ENCODE results near the gene UAP1L1.
"Not testable (repeated sequence)": the region's sequence is repeated elsewhere in the genome, so short reads cannot be mapped to it uniquely, and the experiment has no call there.

UAP1L1 gene

GRCh38 chr9:137118092-137118603, 40.8 kb downstream of the UAP1L1 start:
- not testable (repeated sequence) for H3K27me3 ChIP-seq (ENCODE audit: insufficient read depth, low read length)
- H3K4me1 ChIP-seq (ENCODE audit: insufficient read depth, low read length): peaks cover 22% of the 10 kb centered on the region

GRCh38 chr9:137121927-137122795, 44.8 kb downstream of the UAP1L1 start:
- peaks cover 10% of the 10 kb centered on the region for H3K4me1 ChIP-seq (ENCODE audit: insufficient read depth, low read length)
- not testable (repeated sequence) for H2AFZ ChIP-seq (ENCODE audit: low read depth, low read length); H3K27me3 ChIP-seq (ENCODE audit: insufficient read depth, low read length); H3K9me3 ChIP-seq (ENCODE audit: low read length); H3K36me3 ChIP-seq (ENCODE audit: insufficient read depth, low read length); H3K4me3 ChIP-seq (ENCODE audit: low read length)

More at GRCh38 chr9:137118092-137118603, 40.8 kb downstream of the UAP1L1 start:
- H3K9me3 ChIP-seq (ENCODE audit: low read length); H3K36me3 ChIP-seq (ENCODE audit: insufficient read depth, low read length); H2AFZ ChIP-seq (ENCODE audit: low read depth, low read length); H3K4me3 ChIP-seq (ENCODE audit: low read length): not testable (repeated sequence)

GRCh38 chr9:137122796-137123467, 45.6 kb downstream of the UAP1L1 start:
- not testable (repeated sequence) for H3K27me3 ChIP-seq (ENCODE audit: insufficient read depth, low read length); H2AFZ ChIP-seq (ENCODE audit: low read depth, low read length); H3K36me3 ChIP-seq (ENCODE audit: insufficient read depth, low read length); H3K4me3 ChIP-seq (ENCODE audit: low read length); H3K4me1 ChIP-seq (ENCODE audit: insufficient read depth, low read length); H3K9me3 ChIP-seq (ENCODE audit: low read length)

GRCh38 chr9:137123468-137123837, 46.1 kb downstream of the UAP1L1 start:
- no peak overlapping the region for H3K4me3 ChIP-seq (ENCODE audit: low read length)
- no peaks in the 10 kb centered on the region for H3K27me3 ChIP-seq (ENCODE audit: insufficient read depth, low read length)
- H3K4me1 ChIP-seq (ENCODE audit: insufficient read depth, low read length): peaks cover 13% of the 10 kb centered on the region
- no peaks in the 10 kb centered on the region for H3K36me3 ChIP-seq (ENCODE audit: insufficient read depth, low read length)
- no peaks in the 10 kb centered on the region for H3K9me3 ChIP-seq (ENCODE audit: low read length)
- H2AFZ ChIP-seq (ENCODE audit: low read depth, low read length): no peak overlapping the region

DNA sequence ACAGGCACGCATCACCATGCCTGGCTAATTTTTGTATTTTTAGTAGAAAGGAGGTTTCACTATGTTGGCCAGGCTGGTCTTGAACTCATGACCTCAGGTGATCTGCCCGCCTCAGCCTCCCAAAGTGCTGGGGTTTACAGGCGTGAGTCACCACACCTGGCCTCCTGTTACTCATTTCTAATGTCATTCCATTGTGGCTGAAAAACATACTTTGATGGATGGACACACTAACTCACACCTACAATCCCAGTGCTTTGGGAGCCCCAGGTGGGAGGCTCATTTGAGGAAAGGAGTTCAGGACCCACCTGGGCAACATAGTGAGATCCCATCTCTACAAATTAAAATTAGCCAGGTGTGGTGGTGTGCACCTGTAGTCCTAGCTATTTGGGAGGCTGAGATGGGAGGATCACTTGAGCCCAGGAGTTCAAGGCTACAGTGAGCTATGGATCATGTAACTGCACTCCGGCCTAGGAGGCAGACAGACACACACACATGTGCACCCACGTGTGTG, 46.7 kb downstream of the UAP1L1 start:
- H2AFZ ChIP-seq (ENCODE audit: low read depth, low read length); H3K36me3 ChIP-seq (ENCODE audit: insufficient read depth, low read length); H3K4me3 ChIP-seq (ENCODE audit: low read length); H3K27me3 ChIP-seq (ENCODE audit: insufficient read depth, low read length); H3K9me3 ChIP-seq (ENCODE audit: low read length): not testable (repeated sequence)
- peaks cover 18% of the 10 kb centered on the region for H3K4me1 ChIP-seq (ENCODE audit: insufficient read depth, low read length)

- H3K9me3 ChIP-seq (ENCODE audit: low read length): no peaks in the 10 kb centered on the region
- H3K4me3 ChIP-seq (ENCODE audit: low read length): no peak overlapping the region
- no peaks in the 10 kb centered on the region for H3K36me3 ChIP-seq (ENCODE audit: insufficient read depth, low read length)
- H3K4me1 ChIP-seq (ENCODE audit: insufficient read depth, low read length): peaks cover 16% of the 10 kb centered on the region
- no peak overlapping the region for H2AFZ ChIP-seq (ENCODE audit: low read depth, low read length)
- H3K27me3 ChIP-seq (ENCODE audit: insufficient read depth, low read length): no peaks in the 10 kb centered on the region
Measured at GRCh38 chr9:137126786-137127185, 49.5 kb downstream of the UAP1L1 start.

DNA sequence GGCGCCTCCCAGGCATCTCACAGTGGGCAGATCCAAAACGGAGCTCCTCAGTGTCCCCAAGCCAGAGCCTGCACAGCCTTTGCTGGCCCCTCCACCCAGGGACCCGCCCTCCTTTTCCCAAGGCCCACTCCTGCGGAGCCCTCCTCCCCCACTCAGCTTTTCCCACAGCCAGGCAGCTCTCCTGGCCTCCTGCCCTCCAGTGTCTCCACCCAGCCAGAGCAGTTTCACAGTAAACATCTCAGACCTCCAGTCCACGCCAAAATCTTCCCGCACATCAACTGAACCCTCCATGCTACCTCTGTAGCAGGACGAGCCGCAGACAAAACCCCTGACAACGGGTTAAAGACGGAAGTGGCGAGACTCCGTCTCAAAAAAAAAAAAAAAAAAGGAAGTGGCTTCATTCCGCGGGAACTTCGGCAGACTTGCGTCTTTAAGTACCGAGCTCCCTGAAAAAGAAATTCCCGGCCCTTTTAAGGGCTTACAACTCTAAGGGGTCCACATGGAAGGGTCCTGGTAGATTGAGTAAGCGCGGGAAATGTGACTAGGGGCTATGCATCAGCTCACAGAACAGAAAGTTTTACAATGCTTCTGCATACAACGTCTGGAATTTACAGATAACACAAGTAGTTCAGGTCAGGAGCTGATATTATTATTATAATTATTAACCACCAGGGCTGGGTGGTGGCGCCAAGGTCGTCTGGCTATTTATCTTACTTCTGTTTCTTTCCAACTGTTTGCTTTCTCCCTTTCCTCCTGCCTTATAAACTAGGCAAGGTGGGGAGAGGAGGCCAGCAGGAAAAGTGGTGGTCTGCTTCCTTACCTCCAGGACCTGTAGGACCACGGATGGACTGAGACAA, 50.2 kb downstream of the UAP1L1 start:
- no peak overlapping the region for H2AFZ ChIP-seq (ENCODE audit: low read depth, low read length)
- H3K4me3 ChIP-seq (ENCODE audit: low read length): no peak overlapping the region
- no peaks in the 10 kb centered on the region for H3K27me3 ChIP-seq (ENCODE audit: insufficient read depth, low read length)
- no peaks in the 10 kb centered on the region for H3K9me3 ChIP-seq (ENCODE audit: low read length)
- no peaks in the 10 kb centered on the region for H3K36me3 ChIP-seq (ENCODE audit: insufficient read depth, low read length)
- peaks cover 12% of the 10 kb centered on the region for H3K4me1 ChIP-seq (ENCODE audit: insufficient read depth, low read length)

- Histone ChIP-seq H3K4me3 (ENCODE audit: low read length) (peak overlapping the region; percentile 86), H3K4me1 (ENCODE audit: insufficient read depth, low read length) (peaks cover 12% of the 10 kb centered on the region), H2AFZ (ENCODE audit: low read depth, low read length) (no peak overlapping the region), H3K27me3 (ENCODE audit: insufficient read depth, low read length) (no peaks in the 10 kb centered on the region), H3K9me3 (ENCODE audit: low read length) (no peaks in the 10 kb centered on the region), H3K36me3 (ENCODE audit: insufficient read depth, low read length) (no peaks in the 10 kb centered on the region)
Measured at GRCh38 chr9:137128158-137128861, 51.0 kb downstream of the UAP1L1 start.

GRCh38 chr9:137128862-137129455, 51.6 kb downstream of the UAP1L1 start:
- Histone ChIP-seq H3K27me3 (ENCODE audit: insufficient read depth, low read length) (no peaks in the 10 kb centered on the region), H3K4me1 (ENCODE audit: insufficient read depth, low read length) (peaks cover 12% of the 10 kb centered on the region), H3K9me3 (ENCODE audit: low read length) (no peaks in the 10 kb centered on the region), H2AFZ (ENCODE audit: low read depth, low read length) (peak overlapping the region; percentile 23), H3K4me3 (ENCODE audit: low read length) (peak overlapping the region; percentile 86), H3K36me3 (ENCODE audit: insufficient read depth, low read length) (no peaks in the 10 kb centered on the region)

DNA sequence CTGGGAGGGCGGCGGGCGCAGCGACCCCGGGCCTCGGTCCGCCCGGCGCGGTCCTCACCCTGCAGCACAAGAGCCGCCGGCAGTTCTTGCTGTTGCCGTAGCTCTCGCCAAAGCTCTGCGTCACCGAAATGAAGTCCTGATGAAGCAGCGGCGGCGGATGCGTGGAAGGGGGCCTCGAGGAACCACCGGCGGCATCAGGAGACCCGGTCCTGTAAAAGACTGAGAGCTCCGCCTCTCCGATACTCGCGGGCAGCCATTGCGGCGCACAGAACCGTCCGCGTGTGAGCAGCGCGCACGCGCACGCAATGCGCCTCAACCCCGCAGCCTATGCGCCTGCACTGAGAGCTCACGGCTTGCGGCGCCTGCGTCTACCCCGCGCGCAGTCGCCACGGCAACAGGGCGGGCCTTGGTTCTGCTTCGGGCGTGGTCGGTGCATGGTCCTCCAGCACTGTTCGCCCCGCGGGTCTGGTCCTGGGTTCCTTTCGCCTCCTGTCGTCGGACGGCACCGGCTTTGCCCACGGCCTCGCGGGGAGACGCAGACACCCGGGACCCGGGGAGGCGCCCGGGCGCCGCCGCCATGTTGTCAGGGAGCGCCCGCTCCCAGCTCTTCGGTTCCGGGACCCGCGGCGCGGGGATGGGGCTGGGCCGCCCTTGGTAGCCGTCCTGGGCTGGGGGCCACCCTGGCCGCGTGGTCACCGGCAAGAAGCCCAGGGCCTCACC, 52.3 kb downstream of the UAP1L1 start:
- Histone ChIP-seq H3K9me3 (ENCODE audit: low read length) (no peaks in the 10 kb centered on the region), H3K4me1 (ENCODE audit: insufficient read depth, low read length) (peaks cover 12% of the 10 kb centered on the region), H3K27me3 (ENCODE audit: insufficient read depth, low read length) (no peaks in the 10 kb centered on the region), H3K36me3 (ENCODE audit: insufficient read depth, low read length) (no peaks in the 10 kb centered on the region), H3K4me3 (ENCODE audit: low read length) (peak overlapping the region; percentile 86), H2AFZ (ENCODE audit: low read depth, low read length) (peak overlapping the region; percentile 23)

GRCh38 chr9:137130176-137130755, 52.9 kb downstream of the UAP1L1 start:
- no peaks in the 10 kb centered on the region for H3K9me3 ChIP-seq (ENCODE audit: low read length)
- peaks cover 12% of the 10 kb centered on the region for H3K4me1 ChIP-seq (ENCODE audit: insufficient read depth, low read length)
- peak overlapping the region; percentile 86 for H3K4me3 ChIP-seq (ENCODE audit: low read length)
- no peaks in the 10 kb centered on the region for H3K36me3 ChIP-seq (ENCODE audit: insufficient read depth, low read length)
- H2AFZ ChIP-seq (ENCODE audit: low read depth, low read length): peak overlapping the region; percentile 23
- no peaks in the 10 kb centered on the region for H3K27me3 ChIP-seq (ENCODE audit: insufficient read depth, low read length)

Data from neuron (in vitro differentiated cells).